OCI-LY7 (cell line): ENCODE results near the gene GREB1. TPM values are rescaled to one million over a fixed set of nuclear protein-coding genes. Genes with fewer than 3 reads are reported as not detected.

Experiments used
- BruUV-seq: library from RNA; stranded (reverse); fragments of 400-500 nt; replicated peaks from 2 replicates; lab custom pipeline; 2021; lab: Mats Ljungman, UMichigan
- CTCF ChIA-PET: fragments of 300-600 bp; sonication (Branson Sonifier 250); formaldehyde crosslinking; loops from one replicate; lab custom pipeline; 2022; ENCODE audit warnings: antibody characterized with exemption; ENCODE audit not compliant: unreplicated experiment; lab: Charles Lee
- POLR2A ChIA-PET: fragments of 300-600 bp; sonication (Branson Sonifier 250); formaldehyde crosslinking; loops from one replicate; lab custom pipeline; 2022; ENCODE audit warnings: antibody characterized with exemption; lab: Charles Lee
- DNase-seq: peaks from one replicate; pipeline ENCODE4 v3.0.0-alpha.2; 2015; ENCODE audit warnings: low spot score
- H2AFZ ChIP-seq: fragments of 200-600 bp; sonication (generic), shearing (Covaris generic); 2 replicates; pipeline ENCODE4 v1.6.1; 2014; ENCODE audit warnings: mild to moderate bottlenecking, antibody characterized with exemption, low read length, moderate library complexity
- H3K27ac ChIP-seq: fragments of 200-600 bp; sonication (generic); 2 replicates; pipeline ENCODE4 v1.5.1; 2014; ENCODE audit warnings: mixed run types, low read depth, mild to moderate bottlenecking, moderate library complexity, low read length, inconsistent platforms; ENCODE audit not compliant: poor library complexity, severe bottlenecking
- H3K36me3 ChIP-seq: fragments of 200-600 bp; sonication (generic); 2 replicates; pipeline ENCODE4 v1.6.1; 2014; ENCODE audit warnings: mild to moderate bottlenecking, antibody characterized with exemption, low read length, moderate library complexity, mixed read lengths; ENCODE audit not compliant: insufficient read depth
- H3K4me1 ChIP-seq: fragments of 200-600 bp; sonication (generic); 2 replicates; pipeline ENCODE4 v1.5.1; 2014; ENCODE audit warnings: mild to moderate bottlenecking, low read length; ENCODE audit not compliant: insufficient read depth, poor library complexity, severe bottlenecking
- H3K4me2 ChIP-seq: fragments of 200-600 bp; sonication (generic); 2 replicates; pipeline ENCODE4 v1.6.1; 2014; ENCODE audit warnings: mild to moderate bottlenecking, low read length
- H3K4me3 ChIP-seq: fragments of 200-600 bp; sonication (generic); 2 replicates; pipeline ENCODE4 v1.5.1; 2014; ENCODE audit warnings: mild to moderate bottlenecking, low read depth, low read length; ENCODE audit not compliant: poor library complexity, severe bottlenecking
- H3K79me2 ChIP-seq: fragments of 200-600 bp; sonication (generic); 2 replicates; pipeline ENCODE4 v1.6.1; 2016; ENCODE audit warnings: low read depth, mild to moderate bottlenecking, low read length, moderate library complexity, mixed read lengths; ENCODE audit not compliant: insufficient read depth
- H3K9me2 ChIP-seq: fragments of 200-600 bp; sonication (generic); 2 replicates; pipeline ENCODE4 v1.6.1; 2016; ENCODE audit warnings: mild to moderate bottlenecking, low read length, mixed read lengths; ENCODE audit not compliant: insufficient read depth
- H3K9me3 ChIP-seq: fragments of 200-600 bp; sonication (generic); 2 replicates; pipeline ENCODE4 v1.6.1; 2014; ENCODE audit warnings: mild to moderate bottlenecking, mixed run types, low read length, mixed read lengths
- H4K20me1 ChIP-seq: fragments of 200-600 bp; sonication (generic); 2 replicates; pipeline ENCODE4 v1.6.1; 2014; ENCODE audit warnings: mild to moderate bottlenecking, antibody characterized with exemption, low read length, moderate library complexity, mixed read lengths; ENCODE audit not compliant: insufficient read depth
- EZH2phosphoT487 ChIP-seq: fragments of 200-600 bp; sonication (generic); IDR thresholded peaks from 2 replicates; pipeline ENCODE4 v1.6.1; 2018; ENCODE audit warnings: low read depth, borderline replicate concordance, mild to moderate bottlenecking, mixed run types, antibody characterized with exemption, low read length, moderate library complexity, mixed read lengths
- intact Hi-C: fragments of 100-400 bp; cut with micrococcal nuclease; formaldehyde crosslinking; loops from one replicate; pipeline ENCODE4 v1.10.0; 2022; ENCODE audit not compliant: unreplicated experiment
- total RNA-seq, 2 experiments: library from RNA; depleted of rRNA in 1 of 2; stranded (reverse); fragments of >200 nt in 1 of 2; shearing (Covaris generic) in 1 of 2; gene quantifications; 2 replicates each; pipeline ENCODE4 v1.2.3, GENCODE V29; 2014 to 2022
- TF ChIP-seq, protein P1 (sequence below): fragments of 200-600 bp; sonication (generic); conservative IDR thresholded peaks from 2 replicates; pipeline ENCODE4 v1.5.1; 2014; ENCODE audit warnings: mild to moderate bottlenecking, antibody characterized with exemption, low read length, moderate library complexity, mixed read lengths

Gene GREB1
- total RNA-seq, 2 experiments from 2014 or later = 3.5 to 8.4 TPM

DNA sequence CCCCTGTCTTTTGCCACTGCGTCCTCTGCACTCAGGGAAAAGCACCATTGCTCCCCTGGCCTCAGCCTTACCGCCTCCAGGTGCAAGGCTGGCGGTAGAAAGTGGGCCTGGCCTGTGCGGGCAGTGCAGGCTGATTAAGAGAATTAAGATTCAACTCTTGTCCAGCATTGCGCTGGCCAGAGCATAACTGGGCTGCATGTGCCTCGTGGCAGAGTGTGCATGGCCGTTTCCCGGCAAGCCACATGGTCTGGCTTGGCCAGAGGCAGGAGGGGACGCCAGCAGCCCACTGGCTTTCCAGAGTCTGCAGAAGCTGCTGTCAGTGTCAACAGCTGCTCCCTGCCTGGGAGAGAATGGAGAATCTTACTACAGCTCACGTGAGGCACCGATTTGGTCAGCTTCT lies 123.8 kb downstream of the GREB1 start:
- no peaks in the 10 kb centered on the region for H3K79me2 ChIP-seq
- no peak overlapping the region for H3K27ac ChIP-seq
- no peak overlapping the region for H2AFZ ChIP-seq
- no peak for TF ChIP-seq EZH2phosphoT487
- TF ChIP-seq, protein P1, sequence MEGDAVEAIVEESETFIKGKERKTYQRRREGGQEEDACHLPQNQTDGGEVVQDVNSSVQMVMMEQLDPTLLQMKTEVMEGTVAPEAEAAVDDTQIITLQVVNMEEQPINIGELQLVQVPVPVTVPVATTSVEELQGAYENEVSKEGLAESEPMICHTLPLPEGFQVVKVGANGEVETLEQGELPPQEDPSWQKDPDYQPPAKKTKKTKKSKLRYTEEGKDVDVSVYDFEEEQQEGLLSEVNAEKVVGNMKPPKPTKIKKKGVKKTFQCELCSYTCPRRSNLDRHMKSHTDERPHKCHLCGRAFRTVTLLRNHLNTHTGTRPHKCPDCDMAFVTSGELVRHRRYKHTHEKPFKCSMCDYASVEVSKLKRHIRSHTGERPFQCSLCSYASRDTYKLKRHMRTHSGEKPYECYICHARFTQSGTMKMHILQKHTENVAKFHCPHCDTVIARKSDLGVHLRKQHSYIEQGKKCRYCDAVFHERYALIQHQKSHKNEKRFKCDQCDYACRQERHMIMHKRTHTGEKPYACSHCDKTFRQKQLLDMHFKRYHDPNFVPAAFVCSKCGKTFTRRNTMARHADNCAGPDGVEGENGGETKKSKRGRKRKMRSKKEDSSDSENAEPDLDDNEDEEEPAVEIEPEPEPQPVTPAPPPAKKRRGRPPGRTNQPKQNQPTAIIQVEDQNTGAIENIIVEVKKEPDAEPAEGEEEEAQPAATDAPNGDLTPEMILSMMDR = no peak
- no TSS peak for BruUV-seq
- H3K36me3 ChIP-seq = no peaks in the 10 kb centered on the region
- POLR2A ChIA-PET = no interaction called here
- no peaks in the 10 kb centered on the region for H3K9me3 ChIP-seq
- H3K4me1 ChIP-seq = no peaks in the 10 kb centered on the region
- no peak overlapping the region for H3K4me2 ChIP-seq
- intact Hi-C loops = no loop called here
- H3K4me3 ChIP-seq = no peak overlapping the region
- CTCF ChIA-PET = no interaction called here
- H4K20me1 ChIP-seq = no peaks in the 10 kb centered on the region
- H3K9me2 ChIP-seq = no peaks in the 10 kb centered on the region
- no peak for DNase-seq

DNA sequence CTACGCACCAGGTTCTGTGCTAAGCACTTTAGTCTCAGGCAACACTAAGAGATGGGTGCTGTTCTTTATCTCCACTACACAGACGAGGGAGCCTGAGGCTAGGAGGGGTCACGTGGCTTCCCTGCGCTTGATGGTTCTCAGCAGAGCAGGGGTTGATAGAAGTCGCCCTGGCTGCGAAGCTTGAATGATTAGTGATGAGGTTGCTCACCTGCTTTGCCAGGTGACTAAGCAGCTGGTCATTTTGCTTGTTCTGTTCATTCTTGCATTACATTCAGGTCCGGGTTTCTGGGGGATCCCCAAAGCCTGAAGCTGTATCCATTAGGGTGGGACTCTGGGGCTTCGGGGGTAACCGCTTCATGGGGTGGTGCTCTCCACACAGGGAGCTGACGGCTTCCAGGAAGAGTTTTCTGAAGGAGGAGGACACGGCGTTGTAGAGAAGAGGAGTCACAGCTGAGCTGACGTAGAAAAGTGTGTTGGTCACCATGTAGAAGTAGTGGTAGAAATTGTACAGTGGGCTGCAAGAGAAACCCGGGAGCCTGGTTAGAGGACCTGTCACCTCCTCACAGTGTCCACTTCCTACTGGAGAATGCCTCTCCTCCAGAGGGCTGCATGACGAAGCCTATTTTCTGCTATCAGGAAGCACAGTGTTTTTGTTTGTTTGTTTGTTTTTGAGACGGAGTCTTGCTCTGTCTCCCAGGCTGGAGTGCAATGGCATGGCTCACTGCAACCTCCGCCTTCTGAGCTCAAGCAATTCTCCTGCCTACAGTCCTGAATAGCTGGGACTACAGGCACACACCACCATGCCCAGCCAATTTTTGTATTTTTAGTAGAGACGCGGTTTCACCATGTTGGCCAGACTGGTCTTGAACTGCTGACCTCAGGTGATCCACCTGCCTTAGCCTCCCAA lies 124.6 kb downstream of the GREB1 start:
- ChIA-PET POLR2A (interaction anchor here (0.6 kb wide), 1 partner anchor 111 kb away, joined by 3 read pairs; no protein-coding TSS in a partner anchor), CTCF (no interaction called here)
- Histone ChIP-seq H4K20me1 (no peaks in the 10 kb centered on the region), H3K9me2 (no peaks in the 10 kb centered on the region), H3K36me3 (no peaks in the 10 kb centered on the region), H3K4me3 (no peak overlapping the region), H3K79me2 (no peaks in the 10 kb centered on the region), H3K27ac (no peak overlapping the region), H2AFZ (no peak overlapping the region), H3K4me2 (no peak overlapping the region), H3K9me3 (peaks cover 8% of the 10 kb centered on the region; the same call in 1 of the 2 replicates), H3K4me1 (no peaks in the 10 kb centered on the region)
- intact Hi-C loops = no loop called here
- no TSS peak for BruUV-seq
- DNase-seq = no peak
- no peak for TF ChIP-seq EZH2phosphoT487
- TF ChIP-seq, protein P1 = no peak

DNA sequence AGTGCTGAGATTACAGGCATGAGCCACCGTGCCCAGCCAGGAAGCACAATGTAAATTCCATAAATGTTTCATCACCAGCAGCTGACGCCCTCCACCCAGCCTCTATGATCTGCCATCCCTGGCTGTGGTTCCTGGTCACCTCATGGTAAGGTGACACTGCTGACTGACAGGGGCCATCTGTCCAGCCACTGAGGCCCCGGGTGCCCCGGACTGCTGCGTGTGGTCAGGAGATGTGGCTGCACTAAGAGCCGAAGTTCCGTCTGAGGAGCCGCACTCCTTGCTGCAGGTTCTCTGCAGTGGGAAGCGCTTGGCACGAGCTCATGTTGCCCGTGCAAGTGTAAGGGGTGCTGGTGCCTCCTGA lies 125.2 kb downstream of the GREB1 start:
- BruUV-seq = no TSS peak
- Histone ChIP-seq H3K27ac (no peak overlapping the region), H3K79me2 (no peaks in the 10 kb centered on the region), H3K4me3 (no peak overlapping the region), H3K36me3 (no peaks in the 10 kb centered on the region), H3K9me2 (no peaks in the 10 kb centered on the region), H2AFZ (no peak overlapping the region), H3K4me1 (no peaks in the 10 kb centered on the region), H3K9me3 (peaks cover 8% of the 10 kb centered on the region; the same call in 1 of the 2 replicates), H3K4me2 (no peak overlapping the region), H4K20me1 (no peaks in the 10 kb centered on the region)
- DNase-seq = no peak
- intact Hi-C loops = no loop called here
- ChIA-PET POLR2A (interaction anchor here (0.6 kb wide), 1 partner anchor 112 kb away, joined by 3 read pairs; no protein-coding TSS in a partner anchor), CTCF (no interaction called here)
- no peak for TF ChIP-seq EZH2phosphoT487
- TF ChIP-seq, protein P1 = no peak
